T1000 (cell line): ENCODE measurements around the gene CT47C1.
A peak's percentile ranks its signal among the peaks of the same experiment; 100 is the strongest.
"Not testable (repeated sequence)": the region's sequence is repeated elsewhere in the genome, so short reads cannot be mapped to it uniquely, and the experiment has no call there.

Source experiments
- DNase-seq: peaks from one replicate; lab custom pipeline; 2025; ENCODE audit warnings: mixed read lengths; lab: John Stamatoyannopoulos, UW

The CT47C1 gene

DNA sequence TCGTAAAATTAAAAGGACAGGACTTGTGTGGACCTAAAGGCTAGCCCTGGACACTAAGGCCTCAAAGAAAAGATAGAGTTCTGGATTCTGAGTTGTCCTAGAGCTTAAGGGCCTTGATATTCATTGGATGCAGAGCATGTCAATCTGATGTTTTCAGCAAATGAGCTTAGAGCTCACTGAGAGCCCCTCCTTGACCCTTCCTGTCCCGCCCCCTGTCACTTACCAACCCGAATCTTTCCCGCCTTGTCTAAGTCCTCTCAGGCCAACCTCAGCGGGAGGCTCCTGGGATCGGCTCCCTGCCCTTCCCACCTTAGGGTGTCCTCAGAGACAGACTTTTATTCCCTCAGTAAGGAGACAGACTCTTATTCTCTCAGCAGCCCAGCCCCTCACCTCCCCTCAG, at the start of gene CT47C1:
CT47C1 (plus strand) TSS at position 250 of the 400 bp plus-strand sequence. CDS start 233 bp downstream, outside the sequence.
- DNase-seq = no peak

- DNase-seq = no peak
These were observed 46.9 kb upstream of the CT47C1 start for GRCh38 chrX:119025900-119026299.

DNA sequence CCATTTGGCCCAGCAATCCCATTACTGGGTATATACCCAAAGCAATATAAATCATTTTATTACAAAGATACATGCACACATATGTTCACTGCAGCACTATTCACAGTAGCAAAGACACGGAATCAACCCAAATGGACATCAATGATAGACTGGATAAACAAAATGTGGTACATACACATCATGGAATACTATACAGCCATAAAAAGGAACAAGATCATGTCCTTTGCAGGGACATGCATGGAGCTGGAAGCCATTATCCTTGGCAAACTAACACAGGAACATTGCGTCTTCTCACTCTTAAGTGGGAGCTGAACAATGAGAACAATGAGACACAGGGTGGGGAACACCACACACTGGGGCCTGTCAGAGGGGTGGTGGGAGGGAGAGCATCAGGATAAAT, 46.4 kb upstream of the CT47C1 start:
- DNase-seq = not testable (repeated sequence)

DNA sequence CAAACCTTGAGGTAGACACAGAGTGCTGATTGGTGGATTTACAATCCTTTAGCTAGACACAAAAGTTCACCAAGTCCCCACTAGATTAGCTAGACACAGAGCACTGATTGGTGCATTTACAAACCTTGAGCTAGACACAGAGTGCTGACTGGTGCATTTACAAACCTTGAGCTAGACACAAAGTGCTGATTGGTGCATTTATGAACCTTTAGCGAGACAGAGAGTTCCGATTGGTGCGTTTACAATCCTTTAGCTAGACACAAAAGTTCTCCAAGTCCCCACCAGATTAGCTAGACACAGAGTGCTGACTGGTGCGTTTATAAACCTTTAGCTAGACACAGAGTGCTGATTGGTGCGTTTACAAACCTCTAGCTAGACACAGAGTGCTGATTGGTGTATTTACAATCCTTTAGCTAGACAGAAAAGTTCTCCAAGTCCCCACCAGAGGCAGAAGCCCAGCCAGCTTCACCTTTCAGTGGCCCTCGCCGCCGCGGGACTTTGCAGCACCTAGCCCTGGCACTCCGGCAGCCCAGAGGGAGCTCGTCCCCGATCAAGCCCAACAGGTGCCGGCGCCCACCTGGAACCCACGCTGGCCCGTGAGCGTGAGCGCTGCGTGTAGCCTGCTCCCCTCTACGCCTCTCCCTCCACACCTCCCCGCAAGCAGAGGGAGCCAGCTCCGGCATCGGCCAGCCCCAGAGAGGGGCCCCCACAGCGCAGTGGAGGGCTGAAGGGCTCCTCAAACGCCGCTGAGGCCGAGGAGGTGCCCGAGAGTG, 44.6 kb upstream of the CT47C1 start:
- DNase-seq = not testable (repeated sequence)

DNA sequence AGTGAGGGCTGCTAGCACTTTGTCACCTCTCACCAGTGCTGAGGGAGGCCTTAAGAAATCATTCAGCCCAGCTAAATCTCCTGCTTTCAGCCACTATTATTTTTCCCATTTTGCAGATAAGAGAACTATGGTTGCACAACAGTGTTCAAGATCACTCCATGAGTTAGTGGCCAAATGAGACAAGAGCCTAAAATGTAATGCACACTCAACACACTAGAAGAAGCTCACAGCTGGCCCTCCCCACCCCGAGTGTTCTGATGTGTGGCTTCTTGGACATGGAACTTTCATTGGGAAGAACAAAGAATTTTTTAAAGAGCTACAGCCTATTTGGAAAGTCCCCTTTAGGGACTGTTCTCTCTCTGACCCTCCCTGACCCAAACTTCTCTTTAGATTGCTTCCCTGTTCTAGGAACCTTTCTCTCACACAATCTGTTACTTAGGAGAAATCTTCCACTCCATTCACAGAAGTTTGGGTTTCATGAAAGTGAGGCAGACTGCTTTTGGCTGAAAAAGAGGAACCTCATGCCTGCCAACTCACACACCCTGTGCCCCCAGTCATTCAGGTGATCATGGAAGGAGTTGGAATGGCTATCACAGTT, 44.0 kb upstream of the CT47C1 start:
- no peak for DNase-seq

DNA sequence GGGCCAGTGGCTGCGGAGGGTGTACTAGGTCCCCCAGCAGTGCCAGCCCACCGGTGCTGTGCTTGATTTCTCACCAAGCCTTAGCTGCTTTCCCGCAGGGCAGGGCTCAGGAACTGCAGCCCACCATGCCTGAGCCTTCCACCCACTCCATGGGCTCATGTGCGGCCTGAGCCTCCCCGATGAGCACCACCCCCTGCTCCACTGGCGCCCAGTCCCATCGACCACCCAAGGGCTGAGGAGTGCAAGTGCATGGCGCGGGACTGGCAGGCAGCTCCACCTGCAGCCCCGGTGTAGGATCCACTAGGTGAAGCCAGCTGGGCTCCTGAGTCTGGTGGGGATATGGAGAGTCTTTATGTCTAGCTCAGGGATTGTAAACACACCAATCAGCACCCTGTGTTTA, 43.1 kb upstream of the CT47C1 start:
- DNase-seq = not testable (repeated sequence)

DNA sequence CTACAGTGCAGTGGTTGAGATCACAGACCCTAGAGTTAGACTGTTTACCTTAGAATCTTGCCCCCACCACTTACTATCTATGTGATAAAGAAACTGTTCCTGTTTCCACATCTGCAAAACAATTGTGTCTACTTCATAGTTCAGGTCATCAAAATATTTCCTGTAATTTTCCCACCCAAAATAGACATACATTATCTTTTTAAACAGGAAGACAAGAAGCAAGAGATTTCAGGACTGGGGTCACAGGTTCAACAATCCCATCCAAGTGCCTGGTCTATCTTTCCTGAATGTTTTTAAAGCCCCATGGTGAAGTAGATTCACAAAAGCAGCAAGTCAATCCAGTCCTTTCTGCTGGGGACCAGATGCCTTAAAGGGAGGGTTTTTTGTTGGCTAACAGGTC, 41.8 kb upstream of the CT47C1 start:
- no peak for DNase-seq

DNA sequence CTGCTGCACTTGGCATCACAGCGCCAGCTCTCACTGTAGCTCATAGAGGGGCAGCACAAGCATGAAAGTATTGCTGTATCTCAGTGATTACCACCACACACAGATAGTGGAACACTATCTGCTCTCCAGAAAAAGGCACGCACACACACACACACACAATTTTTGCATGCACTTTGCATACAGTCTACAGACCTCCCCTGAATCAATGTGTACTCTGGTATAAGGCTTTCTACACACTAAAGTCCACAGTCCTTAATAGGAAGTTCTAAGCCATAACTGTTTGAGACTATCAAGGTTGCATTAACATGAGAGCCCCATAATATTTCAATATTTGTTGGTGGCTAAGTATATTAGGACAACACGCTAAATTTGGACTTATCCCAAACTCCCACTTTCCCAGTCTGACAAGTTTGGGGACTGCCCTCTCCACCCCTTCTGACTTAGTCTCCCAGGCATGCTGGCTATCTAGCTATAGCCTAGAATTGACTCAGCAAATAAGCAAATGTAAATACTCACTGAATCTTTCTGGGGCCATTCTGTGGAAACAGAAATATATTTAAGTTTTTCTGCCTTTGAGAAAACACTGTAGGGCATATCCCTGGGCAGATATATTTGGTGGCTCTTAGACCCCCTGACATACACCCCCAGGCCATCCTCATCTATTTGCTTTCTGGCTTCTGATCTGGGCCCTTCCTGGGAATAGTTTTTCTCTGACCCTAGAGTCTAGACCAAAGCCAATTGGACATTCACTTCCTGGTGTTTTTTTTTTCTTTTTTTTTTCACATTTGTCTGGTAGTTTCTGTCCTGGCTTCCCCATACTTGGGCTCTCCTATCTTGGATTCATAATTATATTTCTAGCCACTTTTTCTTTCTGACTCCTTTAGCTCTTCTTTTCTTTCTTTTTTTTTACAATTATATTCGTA, 36.4 kb upstream of the CT47C1 start:
- no peak for DNase-seq

- DNase-seq = no peak
These were observed 32.4 kb upstream of the CT47C1 start for GRCh38 chrX:119040432-119040831.

DNA sequence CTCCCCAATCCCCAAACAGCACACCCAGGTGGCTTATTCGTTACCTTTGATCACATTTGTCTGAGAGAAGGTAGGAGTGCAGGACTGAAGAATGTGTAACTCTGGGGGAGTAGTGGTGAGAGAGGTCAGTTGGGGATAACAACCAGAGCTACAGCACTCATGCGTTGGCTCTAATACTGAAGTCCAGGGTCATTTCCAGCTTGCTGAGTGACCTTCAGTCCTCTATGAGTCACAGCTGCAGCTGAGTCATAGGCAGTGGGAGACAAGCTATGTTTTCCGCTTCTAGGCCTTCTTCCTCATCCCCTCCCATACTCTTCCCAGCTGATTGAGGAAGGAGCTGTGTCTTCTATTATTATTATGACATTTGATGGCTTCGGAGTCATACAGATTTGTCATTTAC, 31.6 kb upstream of the CT47C1 start:
- DNase-seq = peak; percentile 11

DNA sequence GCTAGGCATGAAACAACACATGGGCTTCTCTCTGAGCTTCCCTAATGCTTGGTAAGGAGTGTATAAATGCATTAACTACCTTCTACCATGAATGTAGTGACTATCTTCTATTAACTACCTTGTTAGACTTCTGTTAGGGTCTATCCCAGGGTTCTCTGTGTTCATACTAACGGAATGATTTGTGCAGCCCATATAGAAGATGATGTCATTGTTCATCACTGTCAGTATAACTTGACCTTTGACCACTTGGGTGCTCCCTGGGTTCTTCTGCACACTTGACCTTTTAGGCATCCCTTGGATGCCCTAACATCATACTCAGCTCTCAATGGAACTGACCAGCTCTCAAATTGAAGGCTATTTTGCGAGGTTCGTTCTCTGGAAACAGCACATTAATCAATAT, 30.8 kb upstream of the CT47C1 start:
- no peak for DNase-seq

GRCh38 chrX:119042996-119043395, 29.8 kb upstream of the CT47C1 start:
- DNase-seq = no peak

DNA sequence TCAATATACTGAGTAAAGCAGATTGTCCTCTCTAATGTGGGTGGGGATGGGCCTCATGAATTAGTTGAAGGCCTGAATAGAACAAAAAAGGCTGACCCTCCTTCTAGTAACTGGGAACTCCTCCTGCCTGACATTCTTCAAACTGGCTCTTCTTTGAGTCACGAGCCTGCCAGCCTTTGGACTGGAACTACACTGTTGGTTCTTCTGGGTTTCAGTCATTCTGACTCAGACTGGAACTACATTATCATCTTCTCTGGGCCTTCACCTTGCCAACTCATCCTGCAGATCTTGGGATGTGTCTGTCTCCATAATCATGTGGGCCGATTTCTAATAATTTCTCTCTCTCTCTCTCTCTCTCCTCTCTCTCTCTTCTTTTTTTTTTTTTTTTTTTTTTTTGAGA, 26.9 kb upstream of the CT47C1 start:
- no peak for DNase-seq

DNA sequence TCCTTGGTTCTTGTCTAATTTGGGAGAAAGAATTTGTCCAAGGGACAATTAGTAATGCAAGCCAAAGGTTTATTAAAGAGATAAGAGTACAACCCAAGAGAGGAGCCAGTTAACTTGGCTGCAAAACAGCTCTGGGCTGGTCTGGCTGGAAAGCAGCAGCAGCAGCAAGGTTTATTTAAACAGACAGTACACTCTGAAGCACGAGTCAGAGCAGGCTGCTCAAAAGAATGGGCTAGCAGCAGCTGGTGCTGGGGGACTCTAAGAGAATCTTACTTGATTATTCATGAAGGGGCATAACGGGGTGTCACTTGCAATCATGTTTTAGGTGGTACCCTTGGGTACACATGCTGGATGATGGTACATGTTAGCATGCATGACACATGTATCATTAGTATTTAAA, 17.1 kb upstream of the CT47C1 start:
- no peak for DNase-seq

- DNase-seq = no peak
These were observed 9.9 kb upstream of the CT47C1 start for GRCh38 chrX:119062750-119063374.

DNA sequence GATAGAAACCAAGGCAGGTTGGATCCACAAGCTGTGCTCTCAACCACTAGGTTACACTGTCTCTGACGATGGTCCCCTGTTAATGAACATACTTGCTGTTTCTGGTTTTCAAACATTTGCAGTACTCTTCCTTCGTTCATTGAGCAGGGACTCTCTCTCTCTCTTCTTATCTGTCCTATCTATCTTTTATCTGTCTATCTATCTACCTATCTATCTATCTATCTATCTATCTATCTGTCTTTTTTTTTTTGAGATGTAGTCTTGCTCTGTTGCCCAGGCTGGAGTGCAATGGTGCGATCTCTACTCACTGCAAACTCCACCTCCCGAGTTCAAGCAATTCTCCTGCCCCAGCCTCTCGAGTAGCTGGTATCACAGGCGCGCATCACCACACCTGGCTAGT, 9.4 kb upstream of the CT47C1 start:
- DNase-seq = no peak

- DNase-seq = no peak
These were observed 5.6 kb upstream of the CT47C1 start for GRCh38 chrX:119067023-119067739.

GRCh38 chrX:119069128-119069527, 3.7 kb upstream of the CT47C1 start:
- DNase-seq = no peak

GRCh38 chrX:119069762-119070161, 3.0 kb upstream of the CT47C1 start:
- DNase-seq = no peak

DNA sequence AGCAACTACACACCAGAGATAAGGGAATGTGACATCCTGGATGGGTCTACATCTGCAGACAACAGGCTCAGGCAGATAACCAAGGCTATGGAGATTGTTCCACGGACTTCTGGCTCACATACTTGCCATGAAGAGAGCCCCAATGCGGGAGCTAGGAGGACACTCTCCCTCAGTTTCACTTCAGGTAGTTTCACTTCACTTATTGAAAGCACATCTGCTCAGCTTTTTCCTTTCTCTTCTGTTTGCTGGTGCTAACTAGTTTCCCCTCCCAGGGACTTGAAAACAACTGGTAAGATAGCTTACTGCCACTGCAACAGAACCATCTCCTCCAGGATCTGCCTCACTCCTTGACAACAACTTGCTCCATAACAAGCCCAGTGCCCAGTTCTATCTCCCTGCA, 1.4 kb upstream of the CT47C1 start:
- no peak for DNase-seq

GRCh38 chrX:119073200-119073905, 560 bp downstream of the CT47C1 start:
- no peak for DNase-seq
